Calu3 (cell line): ENCODE measurements around the gene RPA1. TPM values are rescaled to one million over a fixed set of nuclear protein-coding genes. Genes with fewer than 3 reads are reported as not detected.
A peak's percentile ranks its signal among the peaks of the same experiment; 100 is the strongest.

ENCODE experiments used
- BruUV-seq: library from RNA; stranded (reverse); fragments of 400-500 nt; replicated peaks from 2 replicates; lab custom pipeline; 2021; lab: Mats Ljungman, UMichigan
- CTCF ChIA-PET: fragments of 300-600 bp; sonication (Branson Sonifier 250); formaldehyde crosslinking; loops from one replicate; lab custom pipeline; 2022; ENCODE audit warnings: antibody characterized with exemption; lab: Charles Lee
- DNase-seq: peaks from one replicate; pipeline ENCODE4 v3.0.0; 2022
- H3K27ac Mint-ChIP-seq: one replicate; pipeline ENCODE4 v1.8.0; 2022; ENCODE audit warnings: mixed read lengths; ENCODE audit not compliant: unreplicated experiment
- H3K27me3 Mint-ChIP-seq: one replicate; pipeline ENCODE4 v1.8.0; 2022; ENCODE audit warnings: mixed read lengths; ENCODE audit not compliant: unreplicated experiment
- H3K36me3 Mint-ChIP-seq: one replicate; pipeline ENCODE4 v1.8.0; 2022; ENCODE audit warnings: mild to moderate bottlenecking, moderate library complexity, mixed read lengths; ENCODE audit not compliant: insufficient read depth, unreplicated experiment
- H3K4me1 Mint-ChIP-seq: one replicate; pipeline ENCODE4 v1.8.0; 2022; ENCODE audit warnings: mild to moderate bottlenecking, low read depth, mixed read lengths; ENCODE audit not compliant: unreplicated experiment
- H3K4me3 Mint-ChIP-seq: one replicate; pipeline ENCODE4 v1.8.0; 2022; ENCODE audit warnings: mild to moderate bottlenecking, low read depth, moderate library complexity, mixed read lengths; ENCODE audit not compliant: unreplicated experiment
- H3K9me3 Mint-ChIP-seq: one replicate; pipeline ENCODE4 v1.8.0; 2022; ENCODE audit warnings: low read depth, mixed read lengths; ENCODE audit not compliant: unreplicated experiment
- CTCF ChIP-seq: fragments of 200-600 bp; IDR thresholded peaks from one replicate; pipeline ENCODE4 v1.8.0; 2022; ENCODE audit warnings: antibody characterized with exemption; ENCODE audit not compliant: unreplicated experiment
- intact Hi-C: fragments of 100-400 bp; cut with micrococcal nuclease; formaldehyde crosslinking; loops from one replicate; pipeline ENCODE4 v1.10.0; 2022; ENCODE audit not compliant: unreplicated experiment
- total RNA-seq: library from RNA; stranded (reverse); gene quantifications from 2 replicates; pipeline ENCODE4 v1.2.3, GENCODE V29; 2022

The RPA1 gene
- total RNA-seq, 1 experiment from 2014 or later, result 87.5 TPM

DNA sequence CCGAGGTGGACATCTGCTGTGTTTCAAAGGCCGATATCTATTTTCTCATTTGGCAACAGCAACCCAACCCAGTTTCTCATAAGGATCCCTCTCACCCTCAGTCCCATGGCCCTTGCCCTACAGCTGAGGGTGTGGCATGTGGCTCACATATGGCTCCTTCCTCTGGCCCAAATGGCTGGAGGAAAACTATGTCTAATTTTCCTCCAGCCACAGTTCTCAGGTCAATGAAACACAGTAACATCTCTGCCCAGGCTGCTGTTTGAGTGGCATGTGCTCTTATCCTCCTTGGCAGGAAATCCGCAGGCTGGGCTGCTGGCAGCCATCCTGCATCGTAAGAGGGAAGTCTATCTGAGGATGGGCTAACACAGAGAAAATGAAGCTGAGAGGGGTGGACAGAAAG is 43.9 kb upstream of the RPA1 start:
- intact Hi-C loops, result no loop called here
- CTCF ChIA-PET, result interaction anchor here (0.7 kb wide), 1 partner anchor 153 kb away, joined by 3 read pairs; no protein-coding TSS in a partner anchor
- Mint-ChIP-seq H3K4me1 (peaks cover 8% of the 10 kb centered on the region), H3K9me3 (no peaks in the 10 kb centered on the region), H3K27me3 (no peaks in the 10 kb centered on the region), H3K36me3 (peaks cover 7% of the 10 kb centered on the region), H3K4me3 (no peak overlapping the region), H3K27ac (no peak overlapping the region)
- no peak for DNase-seq
- no TSS peak for BruUV-seq
- no peak for TF ChIP-seq CTCF

DNA sequence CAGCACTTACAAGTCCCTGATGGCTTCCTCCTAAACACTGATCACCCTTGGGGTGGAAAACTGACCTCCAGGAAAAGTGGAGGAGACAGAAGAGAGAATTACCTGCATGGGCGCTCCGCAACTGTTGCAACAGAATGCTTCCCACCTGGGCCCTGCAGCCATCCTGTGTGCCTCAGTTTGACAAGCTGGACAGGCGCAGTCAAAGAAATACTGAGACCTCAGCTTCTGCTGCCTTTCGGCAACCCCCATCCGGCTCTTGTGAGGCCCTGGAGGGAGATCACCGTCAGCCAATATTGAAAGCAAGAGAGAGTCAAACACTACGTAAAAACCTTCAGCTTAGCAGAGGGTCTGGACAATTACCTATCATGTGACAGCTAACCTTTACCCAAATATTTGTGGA is 43.1 kb upstream of the RPA1 start:
- DNase-seq, result no peak
- CTCF ChIA-PET, result no interaction called here
- intact Hi-C loops, result no loop called here
- Mint-ChIP-seq H3K9me3 (no peaks in the 10 kb centered on the region), H3K27ac (no peak overlapping the region), H3K4me3 (no peak overlapping the region), H3K4me1 (peaks cover 8% of the 10 kb centered on the region), H3K36me3 (peaks cover 7% of the 10 kb centered on the region), H3K27me3 (no peaks in the 10 kb centered on the region)
- no TSS peak for BruUV-seq
- no peak for TF ChIP-seq CTCF

DNA sequence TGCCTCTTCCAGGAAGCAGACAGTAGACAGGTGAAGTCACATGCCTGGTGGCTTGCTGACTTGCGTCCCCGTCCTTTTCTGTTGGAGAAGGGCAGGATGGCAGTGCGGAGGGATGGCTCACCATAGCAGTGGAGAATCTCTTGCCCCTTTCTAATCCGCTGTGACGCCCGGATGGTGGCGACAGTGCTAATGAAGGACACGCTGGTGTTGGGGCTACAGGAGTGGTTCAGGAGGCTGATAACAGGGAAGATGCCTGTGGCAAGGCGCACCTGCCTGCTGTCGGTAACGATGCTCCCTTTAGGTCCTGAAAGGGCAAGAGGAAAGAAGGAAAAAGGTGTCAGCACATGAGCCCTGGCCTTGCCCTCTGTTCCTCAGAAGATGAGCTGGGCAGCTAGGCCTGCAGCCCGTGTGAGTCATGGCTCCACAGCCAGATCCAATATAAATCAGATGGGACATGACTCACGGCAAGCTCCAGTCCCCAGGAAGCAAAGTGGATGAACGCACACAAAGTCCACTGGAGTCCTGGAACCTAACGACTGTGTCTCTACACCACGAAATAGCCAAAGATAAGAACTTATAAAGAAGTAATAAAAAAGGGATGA is 42.4 kb upstream of the RPA1 start:
- TF ChIP-seq CTCF, result no peak
- Mint-ChIP-seq H3K4me3 (no peak overlapping the region), H3K4me1 (peaks cover 8% of the 10 kb centered on the region), H3K9me3 (no peaks in the 10 kb centered on the region), H3K27ac (peak overlapping the region; percentile 34), H3K36me3 (peaks cover 7% of the 10 kb centered on the region), H3K27me3 (no peaks in the 10 kb centered on the region)
- no TSS peak for BruUV-seq
- intact Hi-C loops, result no loop called here
- CTCF ChIA-PET, result interaction anchor here (0.6 to 0.9 kb wide), 2 partner anchors 41 to 42 kb away, joined by 3 to 5 read pairs; no protein-coding TSS in a partner anchor
- peak; percentile 50 for DNase-seq

DNA sequence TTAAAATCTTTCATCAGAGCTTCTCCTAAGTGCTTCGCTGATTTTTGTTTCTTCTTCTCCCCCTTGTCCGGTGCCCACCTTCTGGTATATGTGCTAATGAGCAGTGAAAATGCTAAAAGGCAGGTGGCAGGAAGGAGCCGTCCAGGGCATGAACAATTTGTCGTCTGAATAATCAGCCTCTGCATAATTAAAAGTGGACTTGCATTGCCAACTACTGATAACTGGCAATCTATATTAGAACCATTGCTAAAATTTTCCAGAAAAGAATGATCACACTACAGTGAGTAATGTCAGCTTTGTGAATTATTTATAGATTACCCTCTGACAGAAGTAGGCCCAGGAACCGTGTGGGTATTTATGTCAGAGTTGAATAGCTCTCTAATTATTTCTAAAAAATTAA is 39.9 kb upstream of the RPA1 start:
- Mint-ChIP-seq H3K4me3 (no peak overlapping the region), H3K36me3 (peaks cover 7% of the 10 kb centered on the region), H3K27ac (no peak overlapping the region), H3K4me1 (peaks cover 8% of the 10 kb centered on the region), H3K9me3 (no peaks in the 10 kb centered on the region), H3K27me3 (no peaks in the 10 kb centered on the region)
- CTCF ChIA-PET, result no interaction called here
- no peak for DNase-seq
- intact Hi-C loops, result no loop called here
- no peak for TF ChIP-seq CTCF
- BruUV-seq, result no TSS peak
